Small intestine (tissue), 7 donors: Measurements from ENCODE around the gene SLC29A1. TPM values are rescaled to one million over a fixed set of nuclear protein-coding genes. Genes with fewer than 3 reads are reported as not detected.

Source experiments
- DNase-seq, 2 donors: peaks; one replicate each; pipeline versions ENCODE4 v3.0.0 to v3.0.0-alpha.2; 2013
- FAIRE-seq: peaks from 2 replicates; lab custom pipeline; 2012; peaks lifted over from hg19 to GRCh38; lab: Jason Lieb, UNC
- H3K27ac ChIP-seq, 3 donors: one replicate each; pipeline ENCODE4 v1.5.1; 2013; ENCODE audit warnings: low read length in 2 of 3, mild to moderate bottlenecking in 2 of 3, control low read depth in 1 of 3, inconsistent platforms in 1 of 3, low read depth in 1 of 3, moderate library complexity in 1 of 3
- H3K27me3 ChIP-seq, 3 donors: one replicate each; pipeline ENCODE4 v1.6.1; 2013; ENCODE audit warnings: low read length in 3 of 3, inconsistent platforms in 1 of 3; ENCODE audit not compliant: control insufficient read depth in 3 of 3, insufficient read depth in 3 of 3
- H3K36me3 ChIP-seq, 3 donors: one replicate each; pipeline ENCODE4 v1.6.1; 2013; ENCODE audit warnings: low read length in 3 of 3, inconsistent platforms in 1 of 3, low read depth in 1 of 3, mild to moderate bottlenecking in 1 of 3, moderate library complexity in 1 of 3; ENCODE audit not compliant: control insufficient read depth in 3 of 3, insufficient read depth in 2 of 3
- H3K4me1 ChIP-seq, 3 donors: one replicate each; pipeline ENCODE4 v1.6.1; 2013; ENCODE audit warnings: low read length in 2 of 3, inconsistent platforms in 1 of 3, low read depth in 1 of 3, mild to moderate bottlenecking in 1 of 3, moderate library complexity in 1 of 3; ENCODE audit not compliant: control insufficient read depth in 3 of 3, insufficient read depth in 2 of 3
- H3K4me3 ChIP-seq, 3 donors: one replicate each; pipeline ENCODE4 v1.5.1; 2013; ENCODE audit warnings: low read length in 3 of 3, control low read depth in 1 of 3, inconsistent platforms in 1 of 3, low read depth in 1 of 3, mild to moderate bottlenecking in 1 of 3, moderate library complexity in 1 of 3
- H3K9me3 ChIP-seq, 2 donors: one replicate each; pipeline ENCODE4 v1.6.1; 2013; ENCODE audit warnings: low read depth in 1 of 2, low read length in 1 of 2; ENCODE audit not compliant: control insufficient read depth in 2 of 2, insufficient read depth in 1 of 2
- WGBS, 3 donors: extraction: QIAGEN DNeasy Blood & Tissue Kit; methylation state at CpG; one replicate each; pipeline ENCODE4 v1.1.7; 2013; 5-methylcytosine and 5-hydroxymethylcytosine counted together
- polyA plus RNA-seq, 4 donors: library from polyadenylated mRNA; stranded (reverse) in 3 of 4; unstranded in 1 of 4; fragments of 200-250 nt in 3 of 4; fragments of 120-200 nt in 1 of 4; gene quantifications; one replicate each; pipeline versions ENCODE4 v1.2.1 to v1.2.3, GENCODE V29; 2013
- donor health status: healthy with polysubstance abuse.
- donor health status: control.
- donor health status: control.
- donor health status: Bipolar disorder and iron deficiency.
- donor health status: healthy.

Gene SLC29A1
- polyA plus RNA-seq, 4 donors: 2.4 to 38.0 (median 13.6) TPM

DNA sequence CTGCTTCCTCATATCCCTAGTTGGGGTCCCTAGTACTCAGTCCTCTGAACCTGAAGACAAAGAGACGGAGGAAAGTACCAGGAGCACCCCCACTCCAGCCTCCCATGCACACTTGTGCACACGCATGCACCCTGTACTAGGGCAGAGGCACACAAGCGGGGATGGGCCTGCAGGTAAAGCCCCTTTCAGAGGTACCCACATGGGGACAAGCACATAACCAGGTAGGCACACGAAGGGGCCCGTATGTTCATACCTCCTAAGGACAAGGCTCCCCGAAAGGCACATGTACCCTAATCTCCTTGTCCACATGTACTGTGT, 48.0 kb downstream of the SLC29A1 start:
- Histone ChIP-seq H3K27ac (no peak overlapping the region), H3K4me1 (no peaks in the 10 kb centered on the region), H3K9me3 (peaks cover 0 to 2% of the 10 kb centered on the region in 2 donors), H3K4me3 (no peak overlapping the region), H3K36me3 (no peaks in the 10 kb centered on the region), H3K27me3 (peaks cover 18 to 71% (median 27%) of the 10 kb centered on the region in 3 donors)
- 61 to 85% (median 78%) methylated on average over 6 of the region's 6 CpGs for WGBS, 3 donors
- DNase-seq (no peak), FAIRE-seq (no peak)

DNA sequence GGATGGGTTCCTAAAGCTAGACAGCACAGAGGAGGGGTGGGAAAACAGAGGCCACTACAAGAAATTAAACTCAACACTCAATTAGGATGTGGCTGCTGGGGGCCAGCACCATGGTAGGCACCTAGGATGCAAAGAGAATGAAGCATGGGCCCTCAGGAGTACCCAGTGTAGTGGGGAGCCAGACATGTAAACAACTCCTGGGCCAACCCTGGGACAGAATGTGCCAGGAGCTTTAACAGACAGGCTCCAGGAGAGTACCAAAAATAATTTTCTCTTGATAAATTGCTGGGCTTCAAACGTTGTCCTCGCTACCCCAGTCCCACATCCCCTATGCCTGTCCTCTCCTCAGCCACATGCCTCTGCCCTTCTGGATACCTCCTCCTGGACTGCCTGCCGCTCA, 48.5 kb downstream of the SLC29A1 start:
- Histone ChIP-seq H3K4me1 (no peaks in the 10 kb centered on the region), H3K27ac (no peak overlapping the region), H3K36me3 (no peaks in the 10 kb centered on the region), H3K27me3 (peaks cover 23 to 76% (median 32%) of the 10 kb centered on the region in 3 donors), H3K9me3 (peaks cover 0 to 2% of the 10 kb centered on the region in 2 donors), H3K4me3 (no peak overlapping the region)
- DNase-seq: no peak
- 64 to 71% (median 70%) methylated on average over 3 of the region's 3 CpGs for WGBS, 3 donors
- no peak for FAIRE-seq

DNA sequence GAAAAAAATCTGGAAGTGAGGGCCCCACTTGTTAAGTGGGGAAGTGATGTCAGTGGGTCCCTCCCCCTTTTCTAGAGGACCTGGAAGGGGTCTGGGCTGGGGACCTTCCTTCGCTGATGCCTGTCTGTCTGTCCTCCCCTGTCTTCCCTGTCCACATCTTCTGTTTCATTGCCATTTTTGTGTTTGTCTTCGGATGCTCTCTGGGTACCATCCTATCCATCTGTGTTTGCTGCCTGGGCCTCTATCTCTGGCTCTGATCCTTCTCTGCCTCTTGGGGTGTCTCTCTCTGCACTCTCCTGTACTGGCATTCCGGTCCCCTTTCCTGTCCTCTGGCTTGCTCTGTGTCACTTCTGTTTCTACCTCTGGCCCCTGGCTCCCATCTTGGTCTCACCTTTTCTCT, 49.1 kb downstream of the SLC29A1 start:
- Histone ChIP-seq H3K4me3 (no peak overlapping the region), H3K27me3 (peaks cover 23 to 82% (median 34%) of the 10 kb centered on the region in 3 donors), H3K9me3 (peaks cover 0 to 2% of the 10 kb centered on the region in 2 donors), H3K27ac (no peak overlapping the region), H3K4me1 (no peaks in the 10 kb centered on the region), H3K36me3 (no peaks in the 10 kb centered on the region)
- 68 to 85% (median 82%) methylated on average over 3 of the region's 3 CpGs for WGBS, 3 donors
- FAIRE-seq (no peak), DNase-seq (no peak)

DNA sequence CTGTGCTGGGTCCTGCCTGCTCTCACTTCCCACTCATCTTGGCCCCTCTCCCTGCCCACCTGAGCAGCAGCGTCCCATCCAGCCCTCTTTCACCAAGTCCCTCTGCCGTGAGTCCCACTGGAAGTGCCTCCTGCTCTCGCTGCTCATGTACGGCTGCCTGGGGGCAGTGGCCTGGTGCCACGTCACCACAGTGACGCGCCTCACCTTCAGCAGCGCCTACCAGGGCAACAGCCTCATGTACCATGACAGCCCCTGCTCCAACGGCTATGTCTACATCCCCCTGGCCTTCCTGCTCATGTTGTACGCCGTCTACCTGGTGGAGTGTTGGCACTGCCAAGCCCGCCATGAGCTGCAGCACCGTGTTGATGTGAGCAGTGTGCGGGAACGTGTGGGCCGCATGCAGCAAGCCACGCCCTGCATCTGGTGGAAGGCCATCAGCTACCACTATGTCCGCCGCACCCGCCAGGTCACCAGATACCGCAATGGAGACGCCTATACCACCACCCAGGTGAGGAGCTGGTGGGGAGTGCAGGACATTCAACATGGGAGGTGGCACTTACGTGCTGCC, 49.7 kb downstream of the SLC29A1 start:
- peaks cover 23 to 88% (median 39%) of the 10 kb centered on the region in 3 donors for H3K27me3 ChIP-seq
- H3K27ac ChIP-seq: no peak overlapping the region
- no peak overlapping the region for H3K4me3 ChIP-seq
- peaks cover 0 to 2% of the 10 kb centered on the region in 2 donors for H3K9me3 ChIP-seq
- H3K4me1 ChIP-seq: no peaks in the 10 kb centered on the region
- H3K36me3 ChIP-seq: no peaks in the 10 kb centered on the region
- FAIRE-seq (no peak), DNase-seq (no peak)
- 78 to 87% (median 79%) methylated on average over 23 of the region's 23 CpGs for WGBS, 3 donors

- no peaks in the 10 kb centered on the region for H3K36me3 ChIP-seq
- DNase-seq (no peak), FAIRE-seq (no peak)
- H3K4me1 ChIP-seq: no peaks in the 10 kb centered on the region
- peaks cover 0 to 2% of the 10 kb centered on the region in 2 donors for H3K9me3 ChIP-seq
- WGBS, 3 donors: 43 to 71% (median 62%) methylated on average over 1 of the region's 1 CpG
- H3K27ac ChIP-seq: no peak overlapping the region
- peaks cover 23 to 87% (median 36%) of the 10 kb centered on the region in 3 donors for H3K27me3 ChIP-seq
- no peak overlapping the region for H3K4me3 ChIP-seq
Measured at GRCh38 chr6:44273617-44274016, 50.2 kb downstream of the SLC29A1 start.

- FAIRE-seq: no peak
Measured at GRCh38 chr6:44275271-44275748, 51.9 kb downstream of the SLC29A1 start.

DNA sequence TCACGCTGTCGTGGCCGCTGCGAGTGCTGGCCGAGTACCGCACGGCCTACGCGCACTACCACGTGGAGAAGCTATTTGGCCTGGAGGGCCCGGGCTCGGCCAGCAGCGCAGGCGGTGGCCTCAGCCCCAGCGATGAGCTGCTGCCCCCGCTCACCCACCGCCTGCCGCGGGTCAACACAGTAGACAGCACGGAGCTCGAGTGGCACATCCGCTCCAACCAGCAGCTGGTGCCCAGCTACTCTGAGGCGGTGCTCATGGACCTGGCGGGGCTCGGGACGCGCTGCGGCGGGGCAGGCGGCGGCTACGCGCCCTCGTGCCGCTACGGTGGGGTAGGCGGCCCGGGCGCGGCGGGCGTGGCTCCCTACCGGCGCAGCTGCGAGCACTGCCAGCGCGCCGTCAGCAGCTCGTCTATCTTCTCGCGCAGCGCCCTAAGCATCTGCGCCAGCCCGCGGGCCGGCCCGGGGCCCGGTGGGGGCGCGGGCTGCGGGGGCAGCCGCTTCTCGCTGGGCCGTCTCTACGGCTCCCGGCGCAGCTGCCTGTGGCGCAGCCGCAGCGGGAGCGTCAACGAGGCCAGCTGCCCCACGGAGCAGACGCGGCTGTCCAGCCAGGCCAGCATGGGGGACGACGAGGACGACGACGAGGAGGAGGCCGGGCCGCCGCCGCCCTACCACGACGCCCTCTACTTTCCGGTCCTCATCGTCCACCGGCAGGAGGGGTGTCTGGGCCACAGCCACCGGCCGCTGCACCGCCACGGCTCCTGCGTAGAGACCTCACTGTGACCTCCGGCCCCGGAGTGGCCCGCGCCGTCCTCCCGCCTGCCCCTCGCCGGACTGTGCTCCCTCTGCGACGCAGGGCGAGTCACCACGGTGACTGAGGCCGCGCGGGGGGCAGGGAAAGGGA, 52.6 kb downstream of the SLC29A1 start:
- Histone ChIP-seq H3K27ac (no peak overlapping the region), H3K9me3 (no peaks in the 10 kb centered on the region), H3K36me3 (peaks cover 0 to 2% (median 0%) of the 10 kb centered on the region in 3 donors), H3K27me3 (peaks cover 18 to 92% (median 30%) of the 10 kb centered on the region in 3 donors), H3K4me1 (no peaks in the 10 kb centered on the region), H3K4me3 (peak overlapping the region in 1 of 3 donors; percentile 28)
- DNase-seq (peak in 1 of 2 donors; percentile 56), FAIRE-seq (no peak)
- WGBS, 3 donors: 8 to 13% (median 10%) methylated on average over 88 to 109 of the region's 109 CpGs

More at GRCh38 chr6:44275271-44275748, 51.9 kb downstream of the SLC29A1 start:
- Histone ChIP-seq H3K27ac (no peak overlapping the region), H3K4me3 (no peak overlapping the region), H3K27me3 (peaks cover 18 to 87% (median 30%) of the 10 kb centered on the region in 3 donors), H3K9me3 (no peaks in the 10 kb centered on the region), H3K4me1 (no peaks in the 10 kb centered on the region), H3K36me3 (peaks cover 0 to 2% (median 0%) of the 10 kb centered on the region in 3 donors)
- 76 to 84% (median 82%) methylated on average over 59 of the region's 59 CpGs for WGBS, 3 donors
- DNase-seq: no peak
